Activated T-cell treated with anti-CD3 and anti-CD28 coated beads for 24 hours (primary cell): ENCODE results near the gene ZFP36L1.

Experiments used
- DNase-seq: peaks from one replicate; pipeline ENCODE4 v3.0.0-alpha.2; 2020; ENCODE audit warnings: low read depth

ZFP36L1 gene

GRCh38 chr14:68762953-68763764, 29.7 kb downstream of the ZFP36L1 start:
- no peak for DNase-seq

GRCh38 chr14:68761391-68761790, 31.5 kb downstream of the ZFP36L1 start:
- no peak for DNase-seq

GRCh38 chr14:68760761-68761160, 32.1 kb downstream of the ZFP36L1 start:
- DNase-seq, result no peak

- DNase-seq, result no peak
Observed at GRCh38 chr14:68759937-68760336, 32.9 kb downstream of the ZFP36L1 start.

GRCh38 chr14:68759017-68759560, 33.8 kb downstream of the ZFP36L1 start:
- no peak for DNase-seq

GRCh38 chr14:68758301-68758700, 34.6 kb downstream of the ZFP36L1 start:
- DNase-seq, result no peak

GRCh38 chr14:68757618-68758081, 35.2 kb downstream of the ZFP36L1 start:
- no peak for DNase-seq

GRCh38 chr14:68756734-68757133, 36.1 kb downstream of the ZFP36L1 start:
- DNase-seq, result no peak

GRCh38 chr14:68756000-68756481, 36.8 kb downstream of the ZFP36L1 start:
- DNase-seq, result no peak

GRCh38 chr14:68755016-68755353, 37.9 kb downstream of the ZFP36L1 start:
- DNase-seq, result no peak

GRCh38 chr14:68753690-68754089, 39.2 kb downstream of the ZFP36L1 start:
- DNase-seq, result no peak

GRCh38 chr14:68752271-68753006, 40.4 kb downstream of the ZFP36L1 start:
- no peak for DNase-seq

GRCh38 chr14:68749487-68750475, 43.1 kb downstream of the ZFP36L1 start:
- no peak for DNase-seq

GRCh38 chr14:68748691-68749090, 44.2 kb downstream of the ZFP36L1 start:
- no peak for DNase-seq

GRCh38 chr14:68748260-68748659, 44.6 kb downstream of the ZFP36L1 start:
- no peak for DNase-seq

- no peak for DNase-seq
Observed at GRCh38 chr14:68747393-68747792, 45.5 kb downstream of the ZFP36L1 start.

GRCh38 chr14:68744613-68745012, 48.3 kb downstream of the ZFP36L1 start:
- DNase-seq, result no peak

GRCh38 chr14:68741839-68742470, 50.9 kb downstream of the ZFP36L1 start:
- no peak for DNase-seq

GRCh38 chr14:68741477-68741791, 51.4 kb downstream of the ZFP36L1 start:
- no peak for DNase-seq

GRCh38 chr14:68740788-68741476, 51.9 kb downstream of the ZFP36L1 start:
- DNase-seq, result no peak

- no peak for DNase-seq
Observed at GRCh38 chr14:68739701-68740100, 53.2 kb downstream of the ZFP36L1 start.
